Small intestine (tissue), 7 donors: Measurements from ENCODE around the gene CTCF. TPM values are rescaled to one million over a fixed set of nuclear protein-coding genes. Genes with fewer than 3 reads are reported as not detected.

Experiments used
- DNase-seq, 2 donors: peaks; one replicate each; pipeline versions ENCODE4 v3.0.0 to v3.0.0-alpha.2; 2013
- FAIRE-seq: peaks from 2 replicates; lab custom pipeline; 2012; peaks lifted over from hg19 to GRCh38; lab: Jason Lieb, UNC
- H3K27ac ChIP-seq, 3 donors: one replicate each; pipeline ENCODE4 v1.5.1; 2013; ENCODE audit warnings: low read length in 2 of 3, mild to moderate bottlenecking in 2 of 3, control low read depth in 1 of 3, inconsistent platforms in 1 of 3, low read depth in 1 of 3, moderate library complexity in 1 of 3
- H3K27me3 ChIP-seq, 3 donors: one replicate each; pipeline ENCODE4 v1.6.1; 2013; ENCODE audit warnings: low read length in 3 of 3, inconsistent platforms in 1 of 3; ENCODE audit not compliant: control insufficient read depth in 3 of 3, insufficient read depth in 3 of 3
- H3K36me3 ChIP-seq, 3 donors: one replicate each; pipeline ENCODE4 v1.6.1; 2013; ENCODE audit warnings: low read length in 3 of 3, inconsistent platforms in 1 of 3, low read depth in 1 of 3, mild to moderate bottlenecking in 1 of 3, moderate library complexity in 1 of 3; ENCODE audit not compliant: control insufficient read depth in 3 of 3, insufficient read depth in 2 of 3
- H3K4me1 ChIP-seq, 3 donors: one replicate each; pipeline ENCODE4 v1.6.1; 2013; ENCODE audit warnings: low read length in 2 of 3, inconsistent platforms in 1 of 3, low read depth in 1 of 3, mild to moderate bottlenecking in 1 of 3, moderate library complexity in 1 of 3; ENCODE audit not compliant: control insufficient read depth in 3 of 3, insufficient read depth in 2 of 3
- H3K4me3 ChIP-seq, 3 donors: one replicate each; pipeline ENCODE4 v1.5.1; 2013; ENCODE audit warnings: low read length in 3 of 3, control low read depth in 1 of 3, inconsistent platforms in 1 of 3, low read depth in 1 of 3, mild to moderate bottlenecking in 1 of 3, moderate library complexity in 1 of 3
- H3K9me3 ChIP-seq, 2 donors: one replicate each; pipeline ENCODE4 v1.6.1; 2013; ENCODE audit warnings: low read depth in 1 of 2, low read length in 1 of 2; ENCODE audit not compliant: control insufficient read depth in 2 of 2, insufficient read depth in 1 of 2
- WGBS, 3 donors: extraction: QIAGEN DNeasy Blood & Tissue Kit; methylation state at CpG; one replicate each; pipeline ENCODE4 v1.1.7; 2013; 5-methylcytosine and 5-hydroxymethylcytosine counted together
- polyA plus RNA-seq, 4 donors: library from polyadenylated mRNA; stranded (reverse) in 3 of 4; unstranded in 1 of 4; fragments of 200-250 nt in 3 of 4; fragments of 120-200 nt in 1 of 4; gene quantifications; one replicate each; pipeline versions ENCODE4 v1.2.1 to v1.2.3, GENCODE V29; 2013
- donor health status: healthy with polysubstance abuse.
- donor health status: control.
- donor health status: control.
- donor health status: Bipolar disorder and iron deficiency.
- donor health status: healthy.

Gene CTCF
- polyA plus RNA-seq, 4 donors: 23.5 to 45.0 (median 24.2) TPM

DNA sequence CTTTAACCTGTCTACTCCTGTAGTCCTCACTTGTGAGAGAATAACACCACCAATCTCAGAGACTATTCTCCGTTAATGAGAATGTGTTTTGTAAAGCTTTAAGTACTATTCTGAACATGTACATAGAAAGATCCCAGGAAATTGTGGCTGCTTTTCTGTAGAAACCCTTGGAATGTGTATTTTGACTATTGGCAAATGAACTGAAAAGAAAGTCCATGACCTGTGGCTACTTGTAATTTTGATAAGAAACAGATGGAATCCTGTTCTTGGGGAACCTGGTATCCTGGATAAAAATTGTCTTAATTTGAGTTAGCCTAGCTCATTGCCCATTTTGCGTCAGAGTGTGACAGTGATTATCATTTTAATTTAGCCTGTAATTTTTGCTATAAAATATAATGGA is 9.1 kb downstream of the CTCF start:
- Histone ChIP-seq H3K4me3 (no peak overlapping the region), H3K4me1 (no peaks in the 10 kb centered on the region), H3K36me3 (peaks cover 3 to 41% (median 8%) of the 10 kb centered on the region in 3 donors), H3K9me3 (no peaks in the 10 kb centered on the region), H3K27me3 (no peaks in the 10 kb centered on the region), H3K27ac (no peak overlapping the region)
- DNase-seq: no peak
- FAIRE-seq: no peak
- WGBS, 3 donors: 92 to 96% (median 96%) methylated on average over 2 of the region's 2 CpGs

DNA sequence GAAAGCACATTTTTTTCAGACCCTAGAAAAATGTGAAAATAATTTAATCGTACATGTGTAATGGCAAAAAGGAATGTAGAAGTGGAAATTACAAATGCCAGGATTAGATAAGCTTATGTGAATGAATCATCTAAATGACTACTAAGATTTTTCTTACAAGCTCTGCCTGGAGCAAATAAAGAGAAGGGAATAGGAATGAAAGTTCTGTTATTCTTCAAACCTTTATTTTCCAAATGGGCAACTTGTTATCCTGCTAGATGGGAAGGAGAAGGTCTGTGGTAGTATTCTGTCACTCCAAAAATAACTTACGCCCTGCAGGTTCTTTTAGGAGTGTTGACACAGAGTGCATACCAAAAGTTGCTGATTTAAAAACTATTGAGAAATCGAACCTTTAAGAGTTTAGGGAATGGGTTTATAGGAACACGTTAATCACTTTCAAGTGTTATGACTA is 9.7 kb downstream of the CTCF start:
- Histone ChIP-seq H3K9me3 (no peaks in the 10 kb centered on the region), H3K4me3 (no peak overlapping the region), H3K27me3 (no peaks in the 10 kb centered on the region), H3K27ac (no peak overlapping the region), H3K4me1 (no peaks in the 10 kb centered on the region), H3K36me3 (peaks cover 3 to 43% (median 8%) of the 10 kb centered on the region in 3 donors)
- WGBS, 3 donors: 84 to 91% (median 87%) methylated on average over 4 of the region's 4 CpGs
- DNase-seq: no peak
- no peak for FAIRE-seq

DNA sequence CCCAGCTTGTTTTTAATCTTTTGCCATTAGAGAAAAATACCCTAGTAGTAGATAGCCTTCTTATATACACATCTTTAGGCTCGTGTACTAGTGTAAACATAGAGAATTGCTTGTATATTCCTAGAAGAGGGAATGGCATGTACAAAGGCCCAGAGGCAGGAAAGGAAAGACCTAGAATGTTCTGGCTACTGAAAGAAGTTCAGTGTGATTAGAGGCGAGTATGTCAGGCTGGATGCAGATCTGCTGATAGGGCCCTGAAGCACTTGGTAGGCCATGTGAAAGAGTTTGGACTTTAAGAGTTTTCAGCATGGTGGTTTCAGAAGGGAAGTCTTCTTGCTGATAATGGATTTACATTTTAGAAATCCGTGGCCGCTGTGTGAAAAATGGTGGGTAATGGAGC is 17.4 kb downstream of the CTCF start:
- no peak overlapping the region for H3K4me3 ChIP-seq
- WGBS, 3 donors: 71 to 75% (median 72%) methylated on average over 4 of the region's 4 CpGs
- DNase-seq: no peak
- peaks cover 3 to 45% (median 4%) of the 10 kb centered on the region in 3 donors for H3K36me3 ChIP-seq
- no peak overlapping the region for H3K27ac ChIP-seq
- no peaks in the 10 kb centered on the region for H3K27me3 ChIP-seq
- no peaks in the 10 kb centered on the region for H3K9me3 ChIP-seq
- no peaks in the 10 kb centered on the region for H3K4me1 ChIP-seq
- no peak for FAIRE-seq

DNA sequence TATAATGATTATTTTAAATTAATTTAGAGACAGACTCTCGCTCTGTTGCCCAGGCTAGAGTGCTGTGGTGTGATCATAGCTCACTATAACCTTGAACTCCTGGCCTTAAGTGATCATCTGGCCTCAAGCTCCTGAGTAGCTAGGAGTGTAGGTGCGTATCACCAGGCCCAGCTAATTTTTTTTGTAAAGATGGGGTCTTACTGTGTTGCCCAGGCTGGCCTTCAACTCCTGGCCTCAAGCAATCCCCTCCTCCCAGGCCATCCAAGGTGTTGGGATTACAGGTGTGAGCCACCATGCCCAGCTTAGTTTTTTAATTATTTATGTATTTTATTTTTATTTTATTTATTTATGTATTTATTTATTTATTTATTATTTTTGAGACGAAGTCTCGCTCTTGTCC is 17.9 kb downstream of the CTCF start:
- FAIRE-seq (no peak), DNase-seq (no peak)
- H3K4me3 ChIP-seq: no peak overlapping the region

DNA sequence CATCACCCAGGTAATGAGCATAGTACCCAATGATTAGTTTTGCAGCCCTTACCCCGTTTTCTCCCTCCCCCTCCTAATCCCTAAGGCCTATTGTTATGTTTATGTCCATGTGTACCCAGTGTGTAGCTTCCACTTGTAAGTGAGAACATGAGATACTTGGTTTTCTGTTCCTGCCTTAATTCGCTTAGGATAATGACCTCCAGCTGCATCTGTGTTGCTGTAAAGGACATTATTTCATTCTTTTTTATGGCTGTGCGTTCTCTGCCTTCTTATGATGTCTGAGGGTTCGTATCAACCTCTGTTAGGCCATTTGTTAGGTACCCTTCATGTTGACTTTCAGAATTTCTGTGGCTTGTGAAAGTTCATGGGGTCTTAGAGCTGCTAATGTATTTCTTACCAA is 31.0 kb downstream of the CTCF start:
- no peaks in the 10 kb centered on the region for H3K27me3 ChIP-seq
- no peak overlapping the region for H3K4me3 ChIP-seq
- DNase-seq: no peak
- no peaks in the 10 kb centered on the region for H3K4me1 ChIP-seq
- no peak for FAIRE-seq
- 79 to 91% (median 87%) methylated on average over 4 of the region's 4 CpGs for WGBS, 3 donors
- H3K36me3 ChIP-seq: peaks cover 0 to 27% (median 3%) of the 10 kb centered on the region in 3 donors
- H3K27ac ChIP-seq: no peak overlapping the region
- no peaks in the 10 kb centered on the region for H3K9me3 ChIP-seq

More for the DNA sequence above, 17.9 kb downstream of the CTCF start:
- Histone ChIP-seq H3K27me3 (no peaks in the 10 kb centered on the region), H3K9me3 (no peaks in the 10 kb centered on the region), H3K4me1 (no peaks in the 10 kb centered on the region), H3K27ac (no peak overlapping the region), H3K36me3 (peaks cover under 1 to 40% (median 3%) of the 10 kb centered on the region in 3 donors)
- 95 to 99% (median 98%) methylated on average over 4 of the region's 4 CpGs for WGBS, 3 donors

DNA sequence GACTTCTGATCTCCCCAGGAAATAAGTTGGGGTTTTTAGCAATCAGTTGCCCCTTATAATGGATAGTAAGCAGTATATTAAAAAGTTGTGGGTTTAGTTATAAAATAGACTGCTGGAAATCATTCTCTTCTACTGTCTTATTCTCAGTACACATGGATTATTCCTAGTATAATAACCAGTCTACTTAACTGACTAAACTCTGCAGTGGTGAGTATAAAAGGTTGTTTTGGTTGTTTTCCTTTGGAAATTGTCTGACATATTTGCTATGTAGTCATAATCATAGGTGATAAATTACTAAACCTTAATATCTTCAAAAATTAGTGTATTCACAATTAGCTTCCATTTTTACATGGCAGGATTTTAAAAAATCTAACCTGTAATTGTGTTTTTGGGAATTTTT is 31.4 kb downstream of the CTCF start:
- Histone ChIP-seq H3K9me3 (no peaks in the 10 kb centered on the region), H3K27ac (no peak overlapping the region), H3K4me3 (no peak overlapping the region), H3K36me3 (peaks cover 0 to 26% (median 3%) of the 10 kb centered on the region in 3 donors), H3K27me3 (no peaks in the 10 kb centered on the region), H3K4me1 (no peaks in the 10 kb centered on the region)
- FAIRE-seq: no peak
- no peak for DNase-seq

DNA sequence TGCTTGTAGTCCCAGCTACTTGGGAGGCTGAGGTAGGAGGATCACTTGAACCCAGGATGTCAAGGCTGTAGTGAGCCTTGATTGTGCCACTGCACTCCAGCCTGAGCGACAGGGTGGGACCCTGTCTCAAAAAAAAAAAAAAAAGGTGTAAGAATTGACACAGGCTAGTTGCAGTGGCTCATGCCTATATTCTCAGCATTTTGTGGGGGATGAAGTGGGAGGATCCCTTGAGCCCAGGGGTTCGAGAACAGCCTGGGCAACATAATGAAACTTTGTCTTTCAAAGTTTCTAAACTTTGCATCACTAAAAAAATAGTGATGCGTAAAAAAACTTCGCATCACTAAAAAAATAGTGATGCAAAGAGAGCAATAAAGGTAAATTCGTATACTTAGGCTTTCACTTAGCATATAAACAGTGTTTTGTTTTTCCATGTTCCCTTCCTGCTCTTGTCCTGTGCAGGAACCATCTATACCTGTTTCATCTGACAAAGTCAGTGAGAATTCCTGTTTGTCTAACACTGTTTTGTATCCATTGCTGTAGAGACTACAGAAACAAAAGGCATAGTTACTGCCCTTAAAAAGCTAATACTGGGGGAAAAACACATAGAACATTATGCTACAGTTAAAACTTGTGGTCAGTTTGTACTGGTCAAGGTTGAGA is 32.1 kb downstream of the CTCF start:
- H3K4me3 ChIP-seq: no peak overlapping the region
- H3K36me3 ChIP-seq: peaks cover 0 to 27% (median 2%) of the 10 kb centered on the region in 3 donors
- H3K27ac ChIP-seq: peak overlapping the region in 1 of 3 donors; percentile 9
- no peaks in the 10 kb centered on the region for H3K27me3 ChIP-seq
- H3K4me1 ChIP-seq: no peaks in the 10 kb centered on the region
- no peaks in the 10 kb centered on the region for H3K9me3 ChIP-seq
- no peak for FAIRE-seq
- DNase-seq: no peak
- WGBS, 3 donors: 76 to 94% (median 91%) methylated on average over 5 of the region's 5 CpGs

DNA sequence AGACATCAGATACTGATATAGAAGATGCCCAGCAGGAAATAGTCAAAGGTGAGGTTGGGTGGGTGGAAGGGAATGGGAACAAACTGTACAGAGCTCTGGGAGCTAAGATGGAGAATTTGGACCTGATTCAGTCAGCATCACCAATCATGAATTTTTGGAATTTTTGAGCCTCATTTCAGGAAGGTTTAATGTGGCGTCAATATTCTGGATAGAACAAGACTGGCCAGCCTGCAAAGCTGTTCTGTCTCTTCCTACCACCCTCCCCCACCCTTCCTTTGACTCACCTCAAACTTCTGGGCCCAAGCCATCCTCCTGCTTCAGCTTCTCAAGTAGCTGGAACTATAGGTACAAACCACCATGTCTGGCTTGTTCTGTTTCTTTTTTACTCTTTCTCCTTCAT is 32.6 kb downstream of the CTCF start:
- FAIRE-seq (no peak), DNase-seq (no peak)
- H3K9me3 ChIP-seq: no peaks in the 10 kb centered on the region
- no peaks in the 10 kb centered on the region for H3K27me3 ChIP-seq
- H3K36me3 ChIP-seq: peaks cover 0 to 22% (median 0%) of the 10 kb centered on the region in 3 donors
- 73 to 95% (median 86%) methylated on average over 1 of the region's 1 CpG for WGBS, 3 donors
- no peak overlapping the region for H3K4me3 ChIP-seq
- H3K4me1 ChIP-seq: no peaks in the 10 kb centered on the region
- H3K27ac ChIP-seq: no peak overlapping the region

DNA sequence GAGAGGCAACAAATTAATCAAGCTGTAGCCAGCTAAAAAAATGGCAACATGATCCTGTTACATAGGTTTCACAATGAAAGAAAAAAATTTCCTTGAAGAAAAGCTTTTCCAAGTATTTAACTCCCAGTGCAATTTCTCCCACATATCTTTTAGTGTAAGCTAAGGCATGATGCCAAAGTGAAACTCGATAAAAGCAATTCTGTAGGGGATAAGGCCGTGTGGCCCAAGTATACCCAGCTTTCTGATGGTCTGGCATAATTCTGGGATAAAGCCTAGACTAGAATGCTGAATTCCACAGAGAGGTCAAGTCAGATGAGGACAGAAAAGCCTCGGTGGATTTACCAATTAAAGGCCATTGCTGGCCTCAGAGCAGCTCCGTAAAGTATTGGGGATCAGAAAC is 36.2 kb downstream of the CTCF start:
- Histone ChIP-seq H3K27me3 (no peaks in the 10 kb centered on the region), H3K4me3 (no peak overlapping the region), H3K27ac (no peak overlapping the region), H3K36me3 (peaks cover 0 to 16% (median 0%) of the 10 kb centered on the region in 3 donors), H3K4me1 (no peaks in the 10 kb centered on the region), H3K9me3 (no peaks in the 10 kb centered on the region)
- no peak for DNase-seq
- 74 to 85% (median 81%) methylated on average over 4 of the region's 4 CpGs for WGBS, 3 donors
- no peak for FAIRE-seq
